CD4-positive, alpha-beta T cell treated with Interleukin-10 for 1 hour (primary cell): ENCODE data around the gene ZNF25.
"Not testable (repeated sequence)": the region's sequence is repeated elsewhere in the genome, so short reads cannot be mapped to it uniquely, and the experiment has no call there.

ENCODE experiments used
- DNase-seq: peaks from one replicate; pipeline ENCODE4 v3.0.0-alpha.2; 2020

Gene ZNF25

GRCh38 chr10:37937864-37938263, 38.6 kb downstream of the ZNF25 start:
- DNase-seq, result no peak

GRCh38 chr10:37934791-37935190, 41.7 kb downstream of the ZNF25 start:
- no peak for DNase-seq

GRCh38 chr10:37930423-37930822, 46.0 kb downstream of the ZNF25 start:
- no peak for DNase-seq

GRCh38 chr10:37908165-37908564, 68.3 kb downstream of the ZNF25 start:
- DNase-seq, result not testable (repeated sequence)

- no peak for DNase-seq
These were observed 70.1 kb downstream of the ZNF25 start for GRCh38 chr10:37906382-37906781.
